ENCODE results near the gene TENM3. TPM values are rescaled to one million over a fixed set of nuclear protein-coding genes. Genes with fewer than 3 reads are reported as not detected.

Gene TENM3
- total and polyA plus RNA-seq, 10 of the 15 experiments (the other 5 are each of a cell fraction or from before 2014, with no cell fraction given): 0.01 to 1.7 (median 0.08) TPM; not detected in 2

- TF ChIP-seq POLR2AphosphoS2 (IDR thresholded peaks at IDR 0.05; ENCODE audit: low read depth, low read length): no peak
Measured at GRCh38 chr4:182411391-182411790, 168.2 kb downstream of the TENM3 start (continued).

- no peak for FAIRE-seq
- ChIA-PET CTCF (no interaction called here), POLR2A (no interaction called here)
Measured at GRCh38 chr4:182413550-182413949, 170.3 kb downstream of the TENM3 start.

GRCh38 chr4:182415116-182415515, 171.9 kb downstream of the TENM3 start:
- intact Hi-C loops (cut with micrococcal nuclease; ENCODE audit: unreplicated experiment) (no loop called here), in situ Hi-C loops (cut with MboI) (no loop called here)
- Histone ChIP-seq H3K36me3 (ENCODE audit: control insufficient read depth in 2 of 2, insufficient read depth in 2 of 2, low read length in 1 of 2) (no peaks in the 10 kb centered on the region), H3K4me2 (ENCODE audit: control insufficient read depth, insufficient read depth) (no peak overlapping the region), H3K79me2 (ENCODE audit: control insufficient read depth, insufficient read depth, low read length) (no peaks in the 10 kb centered on the region), H3K9me3 (replicated peaks; ENCODE audit: control insufficient read depth, insufficient read depth, low read length) (no peaks in the 10 kb centered on the region), H3K27ac (ENCODE audit: control insufficient read depth, insufficient read depth) (no peak overlapping the region), H4K20me1 (ENCODE audit: control insufficient read depth, insufficient read depth) (no peaks in the 10 kb centered on the region), H3K4me1 (ENCODE audit: control insufficient read depth, insufficient read depth, low read length) (no peaks in the 10 kb centered on the region), H3K9ac (ENCODE audit: control insufficient read depth, insufficient read depth, low read length) (no peak overlapping the region), H2AFZ (ENCODE audit: control insufficient read depth, low read depth, low read length) (no peak overlapping the region), H3K27me3 (replicated peaks in 1 of 2; ENCODE audit: control insufficient read depth in 2 of 2, insufficient read depth in 2 of 2, low read length in 1 of 2) (no peaks in the 10 kb centered on the region), H3K4me3 (no peak overlapping the region)
- no TSS peak for BruUV-seq (replicated peaks)
- CTCF ChIA-PET: no interaction called here
- SMC1A ChIA-PET (ENCODE audit: uncharacterized antibody, unreplicated experiment): interaction anchor here (0.6 kb wide), 1 partner anchor 71 kb away, joined by 3 read pairs; no protein-coding TSS in a partner anchor
- DNase-seq (ENCODE audit: low read depth, low spot score) (no peak), FAIRE-seq (no peak), ATAC-seq (no peak)
- POLR2A ChIA-PET: interaction anchor here (0.5 to 0.6 kb wide), 2 partner anchors 32 to 42 kb away, joined by 4 read pairs; no protein-coding TSS in a partner anchor
- RAD21 ChIA-PET (ENCODE audit: unreplicated experiment): no interaction called here
- TF ChIP-seq SMAD5 (IDR thresholded peaks at IDR 0.05; ENCODE audit: low read depth) (no peak), CBFB (IDR thresholded peaks at IDR 0.05; ENCODE audit: low read depth) (no peak), KLF5 (IDR thresholded peaks at IDR 0.05; ENCODE audit: partially characterized antibody) (no peak), IRF3 (IDR thresholded peaks at IDR 0.05) (no peak), NR2F1 (conservative IDR thresholded peaks at IDR 0.05) (no peak), NR2C2 (IDR thresholded peaks at IDR 0.05; ENCODE audit: borderline replicate concordance, control insufficient read depth, insufficient read length, low read depth) (no peak), SMARCA5 (IDR thresholded peaks at IDR 0.05) (no peak), GABPA (IDR thresholded peaks at IDR 0.05; ENCODE audit: low read depth) (no peak), RCOR1 (conservative IDR thresholded peaks at IDR 0.05; ENCODE audit: low read depth, low read length) (no peak), POLR2AphosphoS2 (IDR thresholded peaks at IDR 0.05; ENCODE audit: low read depth, low read length) (no peak)
- WGBS (ENCODE audit: insufficient coverage, insufficient replicate concordance, low lambda C conversion rate, missing lambda C conversion rate): 0% methylated on average over 2 of the region's 2 CpGs

More at GRCh38 chr4:182413550-182413949, 170.3 kb downstream of the TENM3 start:
- Histone ChIP-seq H4K20me1 (ENCODE audit: control insufficient read depth, insufficient read depth) (no peaks in the 10 kb centered on the region), H3K9ac (ENCODE audit: control insufficient read depth, insufficient read depth, low read length) (no peak overlapping the region), H3K4me2 (ENCODE audit: control insufficient read depth, insufficient read depth) (no peak overlapping the region), H3K27ac (ENCODE audit: control insufficient read depth, insufficient read depth) (no peak overlapping the region), H3K36me3 (ENCODE audit: control insufficient read depth in 2 of 2, insufficient read depth in 2 of 2, low read length in 1 of 2) (no peaks in the 10 kb centered on the region), H3K79me2 (ENCODE audit: control insufficient read depth, insufficient read depth, low read length) (no peaks in the 10 kb centered on the region), H3K27me3 (replicated peaks in 1 of 2; ENCODE audit: control insufficient read depth in 2 of 2, insufficient read depth in 2 of 2, low read length in 1 of 2) (no peaks in the 10 kb centered on the region), H3K4me3 (no peak overlapping the region), H3K4me1 (ENCODE audit: control insufficient read depth, insufficient read depth, low read length) (no peaks in the 10 kb centered on the region), H2AFZ (ENCODE audit: control insufficient read depth, low read depth, low read length) (no peak overlapping the region), H3K9me3 (replicated peaks; ENCODE audit: control insufficient read depth, insufficient read depth, low read length) (no peaks in the 10 kb centered on the region)
- ATAC-seq: no peak
- RAD21 ChIA-PET (ENCODE audit: unreplicated experiment): no interaction called here
- BruUV-seq (replicated peaks): no TSS peak
- WGBS (ENCODE audit: insufficient coverage, insufficient replicate concordance, low lambda C conversion rate, missing lambda C conversion rate): 0% methylated on average over 1 of the region's 1 CpG
- no peak for DNase-seq (ENCODE audit: low read depth, low spot score)
- SMC1A ChIA-PET (ENCODE audit: uncharacterized antibody, unreplicated experiment): no interaction called here
- no peak for TF ChIP-seq SUPT20H (IDR thresholded peaks at IDR 0.05; ENCODE audit: borderline replicate concordance, control insufficient read depth, low read depth, low read length)
- intact Hi-C loops (cut with micrococcal nuclease; ENCODE audit: unreplicated experiment) (no loop called here), in situ Hi-C loops (cut with MboI) (no loop called here)

Data from GM12878 (cell line).